BJ (cell line): ENCODE data around the gene UAP1L1. TPM values are rescaled to one million over a fixed set of nuclear protein-coding genes. Genes with fewer than 3 reads are reported as not detected.
A peak's percentile ranks its signal among the peaks of the same experiment; 100 is the strongest.

Experiments
- CTCF ChIA-PET: fragments of 350-600 bp; formaldehyde crosslinking; extraction: SDS; loops from one replicate; lab custom pipeline; 2021; ENCODE audit warnings: antibody characterized with exemption, inconsistent platforms; lab: Yijun Ruan, JAX
- POLR2A ChIA-PET: fragments of 300-600 bp; sonication (Branson Sonifier 250); formaldehyde crosslinking; extraction: SDS; loops from one replicate; lab custom pipeline; 2021; ENCODE audit warnings: antibody characterized with exemption; lab: Charles Lee
- DNase-seq: peaks from one replicate; pipeline ENCODE4 v3.0.0-alpha.2; 2011; ENCODE audit warnings: low read depth
- H3K27me3 ChIP-seq: 2 replicates; pipeline ENCODE4 v1.6.0; 2011; ENCODE audit warnings: low read length; ENCODE audit not compliant: control insufficient read depth, insufficient read depth
- H3K36me3 ChIP-seq: 2 replicates; pipeline ENCODE4 v1.5.1; 2011; ENCODE audit warnings: low read length; ENCODE audit not compliant: control insufficient read depth, insufficient read depth
- H3K4me3 ChIP-seq: 2 replicates; pipeline ENCODE4 v1.5.1; 2011; ENCODE audit warnings: low read depth, mild to moderate bottlenecking, control low read depth, low read length
- polyA plus RNA-seq: library from polyadenylated mRNA; depleted of rRNA; stranded (reverse); fragments of >200 nt; gene quantifications from 2 replicates; pipeline ENCODE4 v1.2.3, GENCODE V29; 2011
- TF ChIP-seq, protein P1 (sequence below): IDR thresholded peaks from 2 replicates; pipeline ENCODE4 v1.5.1; 2011; ENCODE audit warnings: low read depth, mild to moderate bottlenecking, control low read depth, inconsistent platforms, low read length, moderate library complexity; ENCODE audit not compliant: insufficient read depth

Gene UAP1L1
- polyA plus RNA-seq, 1 experiment, result 5.6 TPM

DNA sequence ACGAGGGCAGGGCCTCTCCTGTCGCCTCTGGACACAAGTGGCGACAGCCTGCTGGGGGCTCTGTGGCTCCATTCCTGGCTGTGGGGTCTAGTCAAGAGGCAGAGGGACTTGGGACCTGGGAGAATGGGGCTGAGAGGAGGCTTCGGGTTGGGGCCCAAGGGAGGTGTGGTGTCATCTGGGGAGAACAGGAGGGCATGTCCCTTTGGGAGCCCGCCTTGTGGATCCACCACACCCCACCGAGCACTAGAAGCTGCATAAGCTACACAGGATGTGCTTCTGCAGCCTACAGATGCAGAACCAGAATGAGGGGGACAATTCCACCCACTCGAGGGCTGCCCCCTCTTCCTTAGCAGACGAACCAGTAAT, 5.6 kb downstream of the UAP1L1 start:
- Histone ChIP-seq H3K27me3 (no peaks in the 10 kb centered on the region), H3K36me3 (peaks cover 29% of the 10 kb centered on the region), H3K4me3 (no peak overlapping the region)
- DNase-seq, result no peak
- ChIA-PET POLR2A (no interaction called here), CTCF (interaction anchor here (0.9 to 1.7 kb wide), 4 partner anchors 11 to 145 kb away, joined by 3 to 9 read pairs (median 4); partner anchors contain the start of gene RNF224)
- TF ChIP-seq, protein P1, sequence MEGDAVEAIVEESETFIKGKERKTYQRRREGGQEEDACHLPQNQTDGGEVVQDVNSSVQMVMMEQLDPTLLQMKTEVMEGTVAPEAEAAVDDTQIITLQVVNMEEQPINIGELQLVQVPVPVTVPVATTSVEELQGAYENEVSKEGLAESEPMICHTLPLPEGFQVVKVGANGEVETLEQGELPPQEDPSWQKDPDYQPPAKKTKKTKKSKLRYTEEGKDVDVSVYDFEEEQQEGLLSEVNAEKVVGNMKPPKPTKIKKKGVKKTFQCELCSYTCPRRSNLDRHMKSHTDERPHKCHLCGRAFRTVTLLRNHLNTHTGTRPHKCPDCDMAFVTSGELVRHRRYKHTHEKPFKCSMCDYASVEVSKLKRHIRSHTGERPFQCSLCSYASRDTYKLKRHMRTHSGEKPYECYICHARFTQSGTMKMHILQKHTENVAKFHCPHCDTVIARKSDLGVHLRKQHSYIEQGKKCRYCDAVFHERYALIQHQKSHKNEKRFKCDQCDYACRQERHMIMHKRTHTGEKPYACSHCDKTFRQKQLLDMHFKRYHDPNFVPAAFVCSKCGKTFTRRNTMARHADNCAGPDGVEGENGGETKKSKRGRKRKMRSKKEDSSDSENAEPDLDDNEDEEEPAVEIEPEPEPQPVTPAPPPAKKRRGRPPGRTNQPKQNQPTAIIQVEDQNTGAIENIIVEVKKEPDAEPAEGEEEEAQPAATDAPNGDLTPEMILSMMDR, result no peak

DNA sequence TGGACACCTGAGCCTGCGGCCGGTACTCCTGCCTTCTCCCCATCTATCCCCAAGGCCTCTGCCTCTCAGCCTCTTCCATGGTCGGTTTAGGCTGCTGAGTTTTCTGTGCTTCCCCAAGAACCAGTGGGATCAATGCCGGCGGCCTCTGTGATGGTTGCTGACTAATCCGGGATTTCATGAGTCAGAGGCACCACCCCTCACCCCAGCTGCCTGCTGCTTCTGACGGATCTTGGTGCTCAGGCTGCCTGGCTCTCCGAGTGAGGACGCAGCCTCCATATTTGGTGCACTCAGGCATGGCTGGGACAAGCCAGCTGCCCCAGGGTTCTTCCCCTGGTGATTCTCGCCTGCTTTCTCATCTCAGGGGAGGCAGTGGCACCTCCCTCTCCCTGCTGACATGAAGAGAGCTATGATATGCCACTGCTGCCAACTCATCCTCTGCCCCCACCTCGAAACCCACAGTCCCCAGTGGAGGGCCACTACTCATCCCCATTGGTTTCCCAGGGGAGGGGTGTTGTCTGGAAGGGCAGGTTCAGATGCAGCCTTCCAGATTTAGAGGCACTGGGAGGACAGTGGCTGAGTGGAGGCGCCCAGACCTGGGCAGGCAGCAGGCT, 6.2 kb downstream of the UAP1L1 start:
- peak; percentile 80 for DNase-seq
- Histone ChIP-seq H3K4me3 (no peak overlapping the region), H3K27me3 (no peaks in the 10 kb centered on the region), H3K36me3 (peaks cover 29% of the 10 kb centered on the region)
- TF ChIP-seq, protein P1, result no peak
- ChIA-PET POLR2A (no interaction called here), CTCF (interaction anchor here (0.6 to 1.7 kb wide), 7 partner anchors 12 to 213 kb away, joined by 3 to 9 read pairs (median 4); partner anchors contain the start of genes RNF224 and SAPCD2)

DNA sequence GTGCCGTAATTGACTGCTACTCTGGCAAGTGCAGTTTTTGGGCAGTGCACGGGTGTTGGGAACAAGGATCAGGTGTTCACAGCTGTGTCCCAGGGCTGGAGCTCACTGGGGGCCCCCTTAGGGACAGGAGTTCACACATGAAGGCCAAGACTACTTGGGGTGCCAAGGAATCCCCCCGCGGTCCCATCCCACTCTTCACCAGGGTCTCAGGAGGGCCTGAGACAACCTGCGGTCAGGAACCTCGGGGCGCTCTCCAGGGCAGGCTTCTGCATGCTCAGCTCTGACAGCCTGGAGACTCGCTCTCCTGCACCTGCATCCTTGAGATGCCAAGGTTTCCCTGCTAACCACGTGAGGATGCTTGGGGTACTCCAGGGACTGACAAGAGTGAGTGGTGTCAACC, 7.2 kb downstream of the UAP1L1 start:
- POLR2A ChIA-PET, result interaction anchor here (0.6 kb wide), 1 partner anchor 36 kb away, joined by 4 read pairs; no protein-coding TSS in a partner anchor
- Histone ChIP-seq H3K4me3 (no peak overlapping the region), H3K27me3 (no peaks in the 10 kb centered on the region), H3K36me3 (peaks cover 24% of the 10 kb centered on the region)
- no peak for DNase-seq
- CTCF ChIA-PET, result interaction anchor here (1.2 kb wide), 1 partner anchor 14 kb away, joined by 3 read pairs; the partner anchor contains the start of gene SAPCD2
- TF ChIP-seq, protein P1, result no peak

DNA sequence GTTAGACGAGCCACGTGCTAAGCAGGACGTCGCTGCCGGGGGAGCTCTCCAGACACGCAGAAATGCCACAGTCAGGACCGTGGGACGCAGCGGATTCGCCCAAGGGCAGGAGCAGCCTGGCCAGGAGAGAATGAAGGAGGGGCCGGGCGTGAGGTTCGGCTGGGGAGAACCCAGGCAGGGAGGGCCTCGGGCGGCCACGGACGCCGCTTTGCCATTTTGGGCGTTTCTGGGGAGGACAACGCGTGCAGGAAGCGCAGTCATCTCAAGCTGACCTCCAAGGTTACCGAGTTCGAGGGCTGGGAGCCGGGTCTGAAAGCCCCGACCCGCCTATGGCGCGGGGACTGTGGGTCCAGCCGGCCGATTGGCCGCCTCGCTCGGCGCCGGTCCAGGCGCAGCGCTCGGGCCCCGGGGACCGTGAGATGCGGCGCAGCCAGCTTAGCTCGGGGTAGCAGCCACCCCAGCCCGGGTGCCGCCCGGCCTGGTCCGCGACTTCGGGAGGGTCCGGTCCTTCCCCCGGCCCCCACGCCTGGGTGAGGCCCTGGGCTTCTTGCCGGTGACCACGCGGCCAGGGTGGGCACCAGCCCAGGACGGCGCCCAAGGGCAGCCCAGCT, 8.7 kb downstream of the UAP1L1 start:
- H3K27me3 ChIP-seq, result no peaks in the 10 kb centered on the region
- H3K4me3 ChIP-seq, result peak overlapping the region; percentile 64
- TF ChIP-seq, protein P1, result no peak
- CTCF ChIA-PET, result interaction anchor here (0.8 to 3.3 kb wide), 7 partner anchors 10 to 149 kb away, joined by 3 to 10 read pairs (median 7); partner anchors contain the start of genes NPDC1 and SAPCD2
- H3K36me3 ChIP-seq, result peaks cover 18% of the 10 kb centered on the region
- POLR2A ChIA-PET, result no interaction called here
- no peak for DNase-seq
